GM12872 (cell line): ENCODE results near the gene MESP2.

Source experiments
- CTCF ChIP-seq: IDR thresholded peaks from 3 replicates; pipeline ENCODE4 v1.5.1; 2011; ENCODE audit warnings: low read depth, mild to moderate bottlenecking, low read length, moderate library complexity; ENCODE audit not compliant: insufficient read depth

MESP2 gene

GRCh38 chr15:89806559-89807550 is 30.7 kb downstream of the MESP2 start:
- no peak for TF ChIP-seq CTCF

GRCh38 chr15:89807689-89808088 is 31.6 kb downstream of the MESP2 start:
- TF ChIP-seq CTCF: no peak

- no peak for TF ChIP-seq CTCF
Observed at GRCh38 chr15:89808160-89808870, 32.2 kb downstream of the MESP2 start.

- no peak for TF ChIP-seq CTCF
Observed at GRCh38 chr15:89809093-89809786, 33.1 kb downstream of the MESP2 start.

- TF ChIP-seq CTCF: no peak
Observed at GRCh38 chr15:89809787-89810148, 33.6 kb downstream of the MESP2 start.

GRCh38 chr15:89810837-89811236 is 34.7 kb downstream of the MESP2 start:
- TF ChIP-seq CTCF: no peak
